ENCODE results near the gene TCF12. TPM values are rescaled to one million over a fixed set of nuclear protein-coding genes. Genes with fewer than 3 reads are reported as not detected.

Gene TCF12
- polyA plus RNA-seq, 3 donors: 15.8 to 52.5 (median 27.6) TPM

DNA sequence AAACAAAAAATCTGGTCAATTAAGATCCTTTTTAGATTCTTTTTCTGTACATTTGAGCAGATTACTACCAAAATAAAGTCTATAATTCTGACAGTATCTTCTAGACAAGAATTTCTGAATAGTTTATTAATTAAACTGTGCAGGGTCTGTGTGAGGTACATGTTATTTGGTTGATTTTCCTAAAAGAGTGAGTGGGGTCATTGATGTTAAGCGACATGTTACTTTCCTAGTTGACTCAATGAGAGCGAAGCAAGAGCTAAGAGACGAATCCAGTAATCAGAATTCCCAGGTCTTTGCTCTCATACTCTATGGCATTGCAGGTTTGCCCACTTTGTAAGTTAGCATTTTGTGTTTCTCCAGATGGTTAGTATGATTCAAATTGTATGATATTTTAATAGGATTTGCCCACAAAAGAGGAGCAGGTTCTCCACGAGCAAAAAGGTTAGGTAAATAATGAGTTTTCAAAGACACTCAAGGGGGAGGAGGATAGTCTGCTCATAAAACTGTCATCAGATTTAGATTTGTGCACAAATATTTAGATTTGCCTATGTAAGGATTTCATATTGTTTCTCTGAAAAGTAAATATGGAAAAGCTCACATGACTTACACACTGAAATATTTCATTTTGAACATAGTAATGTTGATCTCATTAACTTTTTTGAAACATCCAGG lies 240.7 kb downstream of the TCF12 start:
- no peak overlapping the region for H2AFZ ChIP-seq (ENCODE audit: insufficient read depth, low read depth, low read length, poor library complexity, severe bottlenecking)
- H3K9me3 Mint-ChIP-seq: peaks cover 3 to 11% (median 8%) of the 10 kb centered on the region in 7 donors
- H3K4me3 ChIP-seq (replicated peaks in 1 of 3; ENCODE audit: low read depth in 2 of 3, low read length in 3 of 3): no peak overlapping the region
- no peaks in the 10 kb centered on the region for H3K4me1 ChIP-seq (ENCODE audit: control insufficient read depth in 1 of 2, insufficient read depth in 2 of 2, low read length in 2 of 2)
- H3K9me3 ChIP-seq (replicated peaks in 1 of 2; ENCODE audit: control insufficient read depth in 1 of 2, insufficient read depth in 1 of 2, low read length in 2 of 2): peaks cover 7 to 10% of the 10 kb centered on the region in 2 donors
- no peaks in the 10 kb centered on the region for H3K79me2 ChIP-seq (ENCODE audit: insufficient read depth, low read length)
- TF ChIP-seq, protein P1, sequence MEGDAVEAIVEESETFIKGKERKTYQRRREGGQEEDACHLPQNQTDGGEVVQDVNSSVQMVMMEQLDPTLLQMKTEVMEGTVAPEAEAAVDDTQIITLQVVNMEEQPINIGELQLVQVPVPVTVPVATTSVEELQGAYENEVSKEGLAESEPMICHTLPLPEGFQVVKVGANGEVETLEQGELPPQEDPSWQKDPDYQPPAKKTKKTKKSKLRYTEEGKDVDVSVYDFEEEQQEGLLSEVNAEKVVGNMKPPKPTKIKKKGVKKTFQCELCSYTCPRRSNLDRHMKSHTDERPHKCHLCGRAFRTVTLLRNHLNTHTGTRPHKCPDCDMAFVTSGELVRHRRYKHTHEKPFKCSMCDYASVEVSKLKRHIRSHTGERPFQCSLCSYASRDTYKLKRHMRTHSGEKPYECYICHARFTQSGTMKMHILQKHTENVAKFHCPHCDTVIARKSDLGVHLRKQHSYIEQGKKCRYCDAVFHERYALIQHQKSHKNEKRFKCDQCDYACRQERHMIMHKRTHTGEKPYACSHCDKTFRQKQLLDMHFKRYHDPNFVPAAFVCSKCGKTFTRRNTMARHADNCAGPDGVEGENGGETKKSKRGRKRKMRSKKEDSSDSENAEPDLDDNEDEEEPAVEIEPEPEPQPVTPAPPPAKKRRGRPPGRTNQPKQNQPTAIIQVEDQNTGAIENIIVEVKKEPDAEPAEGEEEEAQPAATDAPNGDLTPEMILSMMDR (IDR thresholded peaks at IDR 0.05): no peak
- H3K9ac ChIP-seq (ENCODE audit: insufficient read depth, low read length, poor library complexity, severe bottlenecking): no peak overlapping the region
- no peak overlapping the region for H3K27ac ChIP-seq (ENCODE audit: low read depth in 1 of 2, low read length in 2 of 2)
- no peaks in the 10 kb centered on the region for H3K4me1 Mint-ChIP-seq
- H3K27me3 Mint-ChIP-seq (ENCODE audit: low read depth in 3 of 3): peaks cover 0 to 2% (median 0%) of the 10 kb centered on the region in 3 donors
- H3K27me3 ChIP-seq (ENCODE audit: control insufficient read depth in 2 of 2, insufficient read depth in 2 of 2, low read length in 2 of 2): no peaks in the 10 kb centered on the region
- 94% methylated on average over 3 of the region's 4 CpGs for WGBS (ENCODE audit: insufficient coverage)
- H3K36me3 ChIP-seq (replicated peaks in 1 of 2; ENCODE audit: control insufficient read depth in 1 of 2, insufficient read depth in 2 of 2, low read length in 2 of 2): peaks cover 0 to 10% of the 10 kb centered on the region in 2 donors
- intact Hi-C loops (cut with micrococcal nuclease): no loop called here
- H3K36me3 Mint-ChIP-seq: peaks cover 13 to 27% of the 10 kb centered on the region in 2 donors
- no peak for DNase-seq
- H3K27ac Mint-ChIP-seq: no peak overlapping the region
- H3K4me3 Mint-ChIP-seq: no peak overlapping the region
- H4K20me1 ChIP-seq (ENCODE audit: insufficient read depth, low read length): no peaks in the 10 kb centered on the region
- no peak overlapping the region for H3K4me2 ChIP-seq (replicated peaks; ENCODE audit: extremely low read depth, low read length, poor library complexity, severe bottlenecking)

DNA sequence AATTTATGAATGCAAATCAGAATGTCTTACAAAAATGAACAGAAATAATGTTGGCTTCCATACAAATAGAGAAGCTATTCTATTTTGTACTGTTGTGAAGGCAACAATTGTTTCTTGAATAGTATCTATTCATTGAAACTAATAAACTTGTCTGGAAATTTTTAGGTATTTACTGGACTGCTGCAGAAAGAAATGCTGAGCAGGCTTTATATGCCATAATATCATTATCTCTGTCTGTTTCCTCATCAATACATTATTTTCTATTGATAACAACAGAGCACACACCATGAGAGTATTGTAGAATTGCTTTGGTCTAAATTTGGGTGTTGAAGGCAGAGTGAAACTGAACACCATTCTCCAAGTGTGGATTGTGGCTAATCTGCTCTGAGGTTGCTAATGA lies 241.3 kb downstream of the TCF12 start:
- Histone ChIP-seq H4K20me1 (ENCODE audit: insufficient read depth, low read length) (no peaks in the 10 kb centered on the region), H3K9ac (ENCODE audit: insufficient read depth, low read length, poor library complexity, severe bottlenecking) (no peak overlapping the region), H3K4me2 (replicated peaks; ENCODE audit: extremely low read depth, low read length, poor library complexity, severe bottlenecking) (no peak overlapping the region), H3K79me2 (ENCODE audit: insufficient read depth, low read length) (no peaks in the 10 kb centered on the region), H3K4me1 (ENCODE audit: control insufficient read depth in 1 of 2, insufficient read depth in 2 of 2, low read length in 2 of 2) (no peaks in the 10 kb centered on the region), H2AFZ (ENCODE audit: insufficient read depth, low read depth, low read length, poor library complexity, severe bottlenecking) (no peak overlapping the region), H3K27me3 (ENCODE audit: control insufficient read depth in 2 of 2, insufficient read depth in 2 of 2, low read length in 2 of 2) (no peaks in the 10 kb centered on the region), H3K4me3 (replicated peaks in 1 of 3; ENCODE audit: low read depth in 2 of 3, low read length in 3 of 3) (no peak overlapping the region), H3K36me3 (replicated peaks in 1 of 2; ENCODE audit: control insufficient read depth in 1 of 2, insufficient read depth in 2 of 2, low read length in 2 of 2) (peaks cover 0 to 14% of the 10 kb centered on the region in 2 donors), H3K27ac (ENCODE audit: low read depth in 1 of 2, low read length in 2 of 2) (no peak overlapping the region), H3K9me3 (replicated peaks in 1 of 2; ENCODE audit: control insufficient read depth in 1 of 2, insufficient read depth in 1 of 2, low read length in 2 of 2) (peaks cover 14 to 15% of the 10 kb centered on the region in 2 donors)
- H3K36me3 Mint-ChIP-seq: peaks cover 16 to 30% of the 10 kb centered on the region in 2 donors
- TF ChIP-seq, protein P1 (IDR thresholded peaks at IDR 0.05): no peak
- DNase-seq: no peak
- intact Hi-C loops (cut with micrococcal nuclease): no loop called here
- peaks cover 4 to 15% (median 10%) of the 10 kb centered on the region in 7 donors for H3K9me3 Mint-ChIP-seq
- H3K27me3 Mint-ChIP-seq (ENCODE audit: low read depth in 3 of 3): peaks cover 0 to 2% (median 0%) of the 10 kb centered on the region in 3 donors
- no peaks in the 10 kb centered on the region for H3K4me1 Mint-ChIP-seq
- H3K4me3 Mint-ChIP-seq: no peak overlapping the region
- peak overlapping the region in 1 of 7 donors; percentile 9 for H3K27ac Mint-ChIP-seq

Data from CD14-positive monocyte (primary cell).